ENCODE data around the gene TLE4. TPM values are rescaled to one million over a fixed set of nuclear protein-coding genes. Genes with fewer than 3 reads are reported as not detected.
A peak's percentile ranks its signal among the peaks of the same experiment; 100 is the strongest.
"Not testable (repeated sequence)": the region's sequence is repeated elsewhere in the genome, so short reads cannot be mapped to it uniquely, and the experiment has no call there.

The TLE4 gene
- total RNA-seq, 1 donor from 2014 or later = 77.7 TPM

GRCh38 chr9:79604921-79605562 is 33.3 kb downstream of the TLE4 start:
- Mint-ChIP-seq H3K4me1 (ENCODE audit: unreplicated experiment) (peaks cover 11% of the 10 kb centered on the region), H3K36me3 (peaks cover 30% of the 10 kb centered on the region), H3K27me3 (no peaks in the 10 kb centered on the region), H3K27ac (no peak overlapping the region), H3K9me3 (peaks cover 13% of the 10 kb centered on the region), H3K4me3 (no peak overlapping the region)
- no peak for DNase-seq (ENCODE audit: extremely low spot score, unreplicated experiment)
- no peak for TF ChIP-seq CTCF (conservative IDR thresholded peaks at IDR 0.05)

- H3K4me1 Mint-ChIP-seq (ENCODE audit: unreplicated experiment) = peaks cover 23% of the 10 kb centered on the region
- not testable (repeated sequence) for DNase-seq (ENCODE audit: extremely low spot score, unreplicated experiment)
These were observed 34.8 kb downstream of the TLE4 start for GRCh38 chr9:79606529-79606928.

GRCh38 chr9:79609468-79610018 is 37.8 kb downstream of the TLE4 start:
- peaks cover 39% of the 10 kb centered on the region for H3K4me1 Mint-ChIP-seq (ENCODE audit: unreplicated experiment)
- H3K36me3 Mint-ChIP-seq = peaks cover 30% of the 10 kb centered on the region
- no peak for TF ChIP-seq CTCF (conservative IDR thresholded peaks at IDR 0.05)
- H3K27ac Mint-ChIP-seq = peak overlapping the region; percentile 22
- peaks cover 5% of the 10 kb centered on the region for H3K9me3 Mint-ChIP-seq
- no peak for DNase-seq (ENCODE audit: extremely low spot score, unreplicated experiment)
- H3K27me3 Mint-ChIP-seq = peaks cover 6% of the 10 kb centered on the region
- H3K4me3 Mint-ChIP-seq = peak overlapping the region; percentile 29

More at GRCh38 chr9:79606529-79606928, 34.8 kb downstream of the TLE4 start:
- not testable (repeated sequence) for H3K27ac Mint-ChIP-seq, H3K4me3 Mint-ChIP-seq, H3K27me3 Mint-ChIP-seq
- peaks cover 28% of the 10 kb centered on the region for H3K36me3 Mint-ChIP-seq
- H3K9me3 Mint-ChIP-seq = peaks cover 13% of the 10 kb centered on the region

- no peak for DNase-seq (ENCODE audit: extremely low spot score, unreplicated experiment)
- Mint-ChIP-seq H3K36me3 (peaks cover 35% of the 10 kb centered on the region), H3K27ac (peak overlapping the region; percentile 22), H3K4me1 (ENCODE audit: unreplicated experiment) (peaks cover 39% of the 10 kb centered on the region), H3K9me3 (peaks cover 5% of the 10 kb centered on the region), H3K27me3 (peaks cover 6% of the 10 kb centered on the region), H3K4me3 (peak overlapping the region; percentile 29)
- TF ChIP-seq CTCF (conservative IDR thresholded peaks at IDR 0.05) = no peak
These were observed 38.4 kb downstream of the TLE4 start for GRCh38 chr9:79610019-79610631.

- Mint-ChIP-seq H3K9me3 (peaks cover 5% of the 10 kb centered on the region), H3K36me3 (peaks cover 35% of the 10 kb centered on the region), H3K27ac (no peak overlapping the region), H3K4me1 (ENCODE audit: unreplicated experiment) (peaks cover 39% of the 10 kb centered on the region), H3K4me3 (peak overlapping the region; percentile 46), H3K27me3 (peaks cover 6% of the 10 kb centered on the region)
- TF ChIP-seq CTCF (conservative IDR thresholded peaks at IDR 0.05) = no peak
- no peak for DNase-seq (ENCODE audit: extremely low spot score, unreplicated experiment)
These were observed 39.2 kb downstream of the TLE4 start for GRCh38 chr9:79610791-79611614.
